GM08714 (cell line): ENCODE measurements around the gene ATP6V0B.

ENCODE experiments used
- H3K4me3 ChIP-seq: fragments of 200-500 bp; sonication (Bioruptor generic); 2 replicates; pipeline ENCODE4 v1.5.1; 2014; ENCODE audit warnings: mild to moderate bottlenecking, low read length, inconsistent platforms
- ZNF274 ChIP-seq: IDR thresholded peaks from 2 replicates; pipeline ENCODE4 v1.6.1; 2012; ENCODE audit warnings: mild to moderate bottlenecking, low read depth, low read length

The ATP6V0B gene

DNA sequence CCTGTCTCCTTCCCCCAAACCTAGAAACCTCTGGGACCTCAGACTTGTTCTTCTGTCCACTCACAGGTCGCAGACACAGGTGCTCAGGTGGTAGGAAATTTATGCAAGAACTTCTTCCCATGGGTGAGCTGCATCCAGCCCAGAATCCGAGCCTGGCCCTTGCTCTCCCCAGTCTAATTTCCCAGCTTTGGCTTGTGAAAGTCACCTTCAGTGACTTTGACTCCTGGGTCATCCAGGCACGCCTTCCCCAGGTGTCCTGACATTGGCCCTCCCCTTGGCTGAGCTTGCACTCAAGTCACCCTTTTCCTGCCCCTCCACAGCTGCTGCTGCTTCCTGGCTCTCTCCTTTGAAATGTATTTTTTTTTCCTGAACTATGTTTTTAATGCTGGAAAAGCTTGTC is 21.4 kb upstream of the ATP6V0B start:
- H3K4me3 ChIP-seq: no peak overlapping the region
- no peak for TF ChIP-seq ZNF274

DNA sequence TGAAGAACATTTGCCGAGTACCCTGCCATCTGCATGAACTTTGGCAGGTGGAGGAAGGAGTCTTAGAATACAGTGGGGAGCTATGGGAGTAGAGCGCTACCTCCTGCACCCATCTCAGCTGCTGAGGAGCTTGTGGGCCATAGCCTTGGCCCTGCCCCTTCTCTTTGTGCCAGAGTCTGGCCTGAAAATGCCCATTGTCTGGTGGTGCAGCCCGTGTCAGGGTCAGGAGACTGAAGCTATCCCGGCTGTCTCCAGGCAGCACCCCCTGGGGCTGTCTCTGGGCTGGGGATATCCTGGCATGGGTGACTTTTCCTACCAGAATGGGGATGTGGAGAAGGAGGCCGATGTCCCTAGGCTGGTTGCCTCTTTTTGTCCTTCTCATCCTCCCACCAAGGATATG is 20.7 kb upstream of the ATP6V0B start:
- no peak for TF ChIP-seq ZNF274
- no peak overlapping the region for H3K4me3 ChIP-seq

DNA sequence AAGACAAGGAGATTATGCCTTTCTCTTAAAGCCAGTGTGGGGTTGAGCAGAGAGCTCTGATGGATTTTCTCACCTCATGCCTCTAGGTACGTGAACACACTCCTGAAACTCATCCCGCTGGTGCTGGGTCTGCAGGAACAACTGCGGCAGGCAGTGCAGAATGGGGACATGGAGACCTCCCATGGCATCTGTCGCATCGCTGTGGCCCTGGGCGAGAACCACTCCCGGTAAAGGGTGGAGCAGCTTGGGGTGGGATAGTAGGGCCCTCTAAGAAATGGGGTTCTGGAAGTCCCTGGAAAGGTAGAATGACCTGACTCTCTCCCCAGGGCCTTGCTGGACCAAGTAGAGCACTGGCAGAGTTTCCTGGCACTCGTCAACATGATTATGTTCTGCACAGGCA is 18.5 kb upstream of the ATP6V0B start:
- TF ChIP-seq ZNF274: no peak
- H3K4me3 ChIP-seq: no peak overlapping the region

DNA sequence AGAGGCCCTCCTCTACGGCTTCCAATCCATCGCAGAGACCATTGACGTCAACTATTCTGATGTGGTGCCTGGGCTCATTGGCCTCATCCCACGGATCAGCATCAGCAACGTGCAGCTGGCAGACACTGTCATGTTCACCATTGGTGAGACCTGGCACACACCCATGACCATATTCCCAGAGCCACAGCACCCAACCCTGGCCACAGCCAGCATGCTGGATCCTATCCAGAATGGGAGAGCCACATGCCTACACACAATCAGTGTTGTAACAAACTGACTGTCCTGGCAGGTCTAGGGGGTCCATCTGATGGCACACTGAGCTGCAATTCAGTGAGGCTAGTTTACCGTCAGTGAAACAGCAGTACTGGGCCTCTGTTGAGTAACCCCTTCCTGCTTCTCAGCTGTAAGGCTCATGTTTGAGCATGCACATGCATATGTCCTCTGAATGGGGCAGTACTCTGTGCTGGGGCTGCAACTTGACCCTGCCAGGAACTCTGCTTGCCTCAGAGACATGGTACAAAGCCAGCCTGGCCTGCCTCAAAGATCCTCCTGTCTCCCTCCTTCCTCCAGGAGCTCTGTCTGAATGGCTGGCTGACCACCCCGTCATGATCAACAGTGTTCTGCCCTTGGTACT is 17.2 kb upstream of the ATP6V0B start:
- no peak overlapping the region for H3K4me3 ChIP-seq
- no peak for TF ChIP-seq ZNF274

DNA sequence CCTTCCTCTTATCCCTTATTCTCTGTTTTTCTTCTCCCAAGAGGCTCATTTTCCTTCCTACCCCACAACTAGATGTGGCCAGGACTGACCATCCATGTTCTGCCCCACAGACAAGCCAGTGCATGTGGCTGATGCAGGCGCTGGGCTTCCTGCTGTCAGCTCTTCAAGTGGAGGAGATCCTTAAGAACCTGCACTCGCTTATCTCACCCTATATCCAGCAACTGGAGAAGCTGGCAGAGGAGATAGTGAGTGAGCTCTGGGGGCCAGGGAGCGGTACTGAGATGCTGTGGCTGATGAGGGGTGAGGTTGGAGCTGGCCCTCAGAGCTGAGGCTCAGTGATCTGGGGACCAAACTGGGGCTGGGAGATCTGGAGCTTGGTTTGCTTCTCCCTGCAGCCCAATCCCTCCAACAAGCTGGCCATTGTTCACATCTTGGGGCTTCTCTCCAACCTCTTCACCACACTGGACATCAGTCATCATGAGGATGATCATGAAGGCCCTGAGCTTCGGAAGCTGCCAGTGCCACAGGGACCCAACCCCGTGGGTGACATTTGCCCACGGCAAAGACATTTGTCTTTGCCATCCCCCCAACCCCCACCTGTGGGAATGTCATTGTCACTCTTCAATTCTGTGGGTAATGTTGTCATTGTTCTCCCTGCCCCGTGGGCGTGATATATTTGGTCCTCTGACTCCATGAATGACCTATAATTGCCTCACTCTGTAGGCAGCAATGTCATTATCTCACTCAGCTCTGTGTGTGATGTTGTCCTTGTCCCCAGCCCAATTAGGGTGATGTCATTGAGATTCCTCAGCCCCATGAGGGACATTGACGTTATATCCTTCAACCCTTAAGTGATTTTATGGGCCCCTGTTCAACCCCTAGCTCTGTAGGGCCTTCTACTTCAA is 16.2 kb upstream of the ATP6V0B start:
- no peak for TF ChIP-seq ZNF274
- no peak overlapping the region for H3K4me3 ChIP-seq

DNA sequence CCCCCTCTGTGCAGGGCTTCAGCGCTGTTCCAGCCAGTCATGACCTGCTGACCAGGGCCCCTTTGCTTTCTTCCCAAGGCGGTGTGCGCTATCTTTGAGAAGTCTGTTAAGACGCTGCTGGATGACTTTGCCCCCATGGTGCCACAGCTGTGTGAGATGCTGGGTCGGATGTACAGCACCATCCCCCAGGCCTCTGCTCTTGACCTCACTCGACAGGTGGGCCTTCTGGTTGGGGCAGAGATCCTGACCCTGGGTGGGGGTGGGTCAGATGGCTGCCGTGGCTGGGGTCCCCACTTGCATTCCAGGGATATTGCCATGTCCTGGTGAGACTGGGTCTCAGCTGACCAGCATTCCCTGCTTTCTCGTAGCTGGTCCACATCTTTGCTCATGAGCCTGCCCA is 14.0 kb upstream of the ATP6V0B start:
- no peak for TF ChIP-seq ZNF274
- no peak overlapping the region for H3K4me3 ChIP-seq

DNA sequence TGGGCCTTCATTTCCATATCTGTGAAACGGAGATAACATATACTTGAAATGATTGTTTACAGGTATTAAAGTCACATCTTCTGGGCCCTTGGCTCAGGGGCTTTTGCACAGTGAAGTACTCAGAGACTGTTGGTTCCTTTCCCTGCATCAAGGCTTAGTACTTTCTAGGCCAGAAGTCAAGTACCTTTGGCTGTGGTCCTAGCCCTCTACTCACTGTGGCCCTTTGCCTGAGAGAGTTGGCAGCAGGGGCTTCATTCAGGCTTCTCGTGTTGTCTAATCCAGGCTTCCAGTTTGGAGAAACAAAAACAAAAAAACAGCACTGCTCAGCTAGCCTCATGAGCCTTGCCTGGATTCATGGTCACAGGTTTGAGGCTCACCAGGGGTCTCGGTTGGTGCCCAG is 13.1 kb upstream of the ATP6V0B start:
- no peak for TF ChIP-seq ZNF274
- no peak overlapping the region for H3K4me3 ChIP-seq

DNA sequence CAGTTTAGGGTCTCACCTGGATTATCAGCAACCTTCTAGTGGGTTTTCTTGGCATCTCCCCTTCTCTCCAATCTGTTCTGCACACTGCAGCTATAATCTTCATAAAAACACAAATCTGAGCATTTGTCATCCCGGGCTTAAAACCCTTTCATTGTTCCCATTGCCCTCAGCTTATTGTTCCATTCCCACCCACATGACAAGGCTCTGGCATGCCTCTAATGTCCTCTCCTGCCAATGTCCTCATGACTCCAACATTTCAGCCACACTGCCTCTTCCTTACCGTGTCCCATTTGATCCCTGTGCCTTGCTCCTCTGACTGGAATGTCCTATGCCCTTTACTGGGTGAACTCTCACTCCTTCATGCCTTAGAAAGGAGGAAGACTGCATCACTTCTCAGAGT is 12.4 kb upstream of the ATP6V0B start:
- no peak for TF ChIP-seq ZNF274
- no peak overlapping the region for H3K4me3 ChIP-seq

DNA sequence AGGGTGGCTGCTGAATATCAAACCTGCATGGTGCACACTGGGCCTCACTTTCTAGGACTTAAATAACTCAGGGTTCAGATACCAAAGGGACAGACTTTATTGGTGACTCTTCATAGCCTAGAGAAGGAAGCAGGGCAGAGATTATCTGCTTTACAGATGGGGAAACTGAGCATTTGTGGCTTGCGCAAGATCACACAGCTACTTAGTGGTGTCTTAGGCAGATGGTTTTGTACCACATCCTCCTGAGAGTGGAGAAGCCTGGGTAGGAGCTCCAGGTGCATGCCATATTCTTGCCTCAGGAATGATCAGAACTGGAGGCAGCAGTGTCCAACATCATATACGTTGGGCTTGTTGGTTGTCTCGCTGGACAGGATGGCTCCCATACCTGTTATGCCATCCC is 11.8 kb upstream of the ATP6V0B start:
- TF ChIP-seq ZNF274: no peak
- no peak overlapping the region for H3K4me3 ChIP-seq

DNA sequence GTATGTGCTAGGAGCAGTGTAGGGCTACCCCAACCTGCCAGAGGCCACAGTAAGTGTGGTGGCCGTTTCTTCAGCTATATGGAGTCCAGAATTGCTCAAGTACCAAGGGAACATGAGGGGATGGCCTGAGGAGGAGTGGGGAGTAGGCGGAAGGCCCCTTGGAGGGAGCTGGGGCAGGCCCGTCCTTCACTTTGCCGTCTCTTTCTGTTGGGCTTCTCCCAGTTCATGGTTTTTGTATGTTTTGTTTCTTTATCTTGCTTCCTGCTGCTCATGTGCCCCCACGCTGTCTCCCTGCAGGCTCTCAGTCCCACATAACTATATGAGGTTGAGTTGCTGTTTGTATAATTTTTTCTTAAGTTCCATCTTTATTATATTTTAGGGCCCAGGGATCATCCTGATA is 10.9 kb upstream of the ATP6V0B start:
- TF ChIP-seq ZNF274: no peak
- no peak overlapping the region for H3K4me3 ChIP-seq

DNA sequence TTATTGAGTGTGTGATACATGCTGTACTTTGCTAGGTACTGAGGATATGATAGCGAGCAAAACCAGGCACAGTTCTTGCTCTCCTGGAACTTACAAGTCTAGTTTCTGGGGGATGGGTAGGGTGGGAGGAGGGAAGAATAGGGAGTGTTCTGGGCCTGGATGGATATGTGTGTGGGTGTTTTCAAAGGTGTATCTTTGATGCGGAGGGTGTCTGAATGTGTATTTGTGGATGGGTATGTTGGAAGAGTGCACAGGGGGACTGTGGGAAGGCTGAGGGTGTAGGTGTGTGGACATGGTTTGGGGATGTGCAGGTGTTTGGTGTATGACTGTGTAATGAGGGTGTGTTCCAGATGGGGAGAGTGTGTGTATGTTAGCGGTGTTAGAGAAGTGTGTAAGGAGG is 9.4 kb upstream of the ATP6V0B start:
- no peak for TF ChIP-seq ZNF274
- no peak overlapping the region for H3K4me3 ChIP-seq

DNA sequence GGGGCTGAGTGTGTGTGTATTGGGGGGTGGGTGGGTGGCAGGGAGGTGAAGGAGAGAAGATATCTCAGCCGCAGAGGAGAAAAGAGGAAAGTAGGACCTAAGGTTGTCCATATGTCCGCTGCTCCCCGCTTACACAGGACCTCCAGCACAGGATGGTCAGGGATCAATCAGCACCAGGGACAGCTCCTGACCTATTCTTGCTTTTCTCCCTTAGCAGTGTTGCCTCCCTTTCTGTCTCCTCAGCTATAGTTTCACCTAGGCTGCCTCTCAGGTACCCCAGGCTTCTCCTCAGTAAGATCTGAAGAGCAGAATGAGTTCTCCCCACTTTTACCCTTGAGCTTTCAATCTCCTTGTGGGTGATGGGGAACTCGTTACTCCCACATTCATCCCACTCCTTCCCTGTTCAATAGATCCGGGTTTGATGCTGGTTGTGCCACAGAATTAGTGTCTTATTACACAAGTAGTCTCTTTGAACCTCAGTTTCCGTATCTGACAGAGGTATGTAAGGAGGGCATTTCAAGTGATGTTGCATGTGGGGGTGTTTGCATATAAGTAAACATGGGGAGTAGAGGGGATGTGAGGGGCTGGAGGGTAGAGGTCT is 6.3 kb upstream of the ATP6V0B start:
- TF ChIP-seq ZNF274: no peak
- no peak overlapping the region for H3K4me3 ChIP-seq

DNA sequence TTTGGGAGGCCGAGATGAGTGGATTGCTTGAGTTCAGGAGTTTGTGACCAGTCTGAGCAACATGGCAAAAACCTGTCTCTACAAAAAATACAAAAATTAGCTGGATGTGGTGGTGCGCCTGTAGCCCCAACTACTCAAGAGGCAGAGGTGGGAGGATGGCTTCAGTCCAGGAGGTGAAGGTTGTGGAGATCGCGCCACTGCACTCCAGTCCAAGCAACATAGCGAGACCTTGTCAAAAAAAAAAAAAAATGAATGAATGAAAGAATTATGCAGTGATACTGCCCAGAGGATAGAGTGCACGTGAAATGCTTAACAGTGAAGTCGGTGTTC is 5.4 kb upstream of the ATP6V0B start:
- TF ChIP-seq ZNF274: no peak
- H3K4me3 ChIP-seq: no peak overlapping the region

DNA sequence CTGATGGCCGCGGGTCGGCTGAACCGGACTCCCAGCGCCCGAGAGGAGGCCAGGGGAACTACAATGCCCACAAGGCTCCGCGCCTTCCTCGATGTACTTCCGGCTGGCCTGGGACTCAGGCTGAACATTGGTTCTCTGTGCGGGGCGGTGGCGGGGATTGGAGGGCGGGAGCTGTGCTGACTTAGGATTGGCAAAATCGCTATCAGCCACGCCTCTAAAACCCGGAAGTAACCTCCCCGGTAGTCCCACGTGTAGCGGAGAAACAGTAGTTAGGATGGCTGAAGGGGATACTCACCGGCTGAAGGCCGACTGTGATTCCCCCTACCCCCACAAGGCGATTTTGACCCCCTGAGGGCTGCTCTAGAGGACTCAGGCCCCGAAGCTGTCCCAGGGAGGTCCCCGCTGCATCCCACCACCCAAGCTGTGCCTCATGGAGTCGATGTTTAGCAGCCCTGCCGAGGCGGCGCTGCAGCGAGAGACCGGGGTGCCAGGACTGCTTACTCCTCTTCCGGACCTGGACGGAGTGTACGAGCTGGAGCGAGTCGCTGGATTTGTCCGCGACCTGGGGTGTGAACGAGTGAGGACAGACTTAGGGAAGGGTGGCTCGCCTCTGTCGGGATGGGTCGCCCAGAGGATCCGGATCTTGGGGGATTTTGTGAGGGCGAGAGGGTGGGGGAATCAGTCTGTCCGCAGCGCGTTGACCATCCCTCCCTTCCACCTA is 4.9 kb upstream of the ATP6V0B start, which contains the start of gene DPH2:
Gene DPH2, plus strand, starts transcription at position 265 of the 721 bp plus-strand sequence. Its CDS starts 166 bp downstream, at position 431.
- TF ChIP-seq ZNF274: no peak
- peak within 1 kb of the TSS; percentile 71 for H3K4me3 ChIP-seq
